Measurements from ENCODE around the gene MALRD1.
"Not testable (repeated sequence)": the region's sequence is repeated elsewhere in the genome, so short reads cannot be mapped to it uniquely, and the experiment has no call there.

The MALRD1 gene

DNA sequence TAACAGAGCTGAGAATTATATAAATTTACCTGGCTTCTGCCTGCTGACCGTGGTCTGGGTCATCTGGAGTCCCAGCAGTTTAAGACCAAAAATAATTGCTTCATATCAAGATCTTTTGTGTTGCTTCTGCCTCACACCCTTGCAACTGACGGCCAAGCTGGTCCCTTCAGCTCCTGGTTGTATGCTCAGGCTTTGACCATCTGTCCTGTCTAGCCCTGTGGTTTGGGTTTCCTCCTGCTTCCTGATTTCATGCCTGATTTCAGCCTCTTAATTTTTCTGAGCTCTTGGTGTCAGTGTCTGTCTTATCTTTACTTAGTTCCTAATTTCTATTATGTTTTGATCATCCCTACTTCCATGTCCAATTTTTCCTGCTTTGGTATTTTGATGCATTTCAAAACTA is 679.8 kb downstream of the MALRD1 start:
- DNase-seq, result no peak

DNA sequence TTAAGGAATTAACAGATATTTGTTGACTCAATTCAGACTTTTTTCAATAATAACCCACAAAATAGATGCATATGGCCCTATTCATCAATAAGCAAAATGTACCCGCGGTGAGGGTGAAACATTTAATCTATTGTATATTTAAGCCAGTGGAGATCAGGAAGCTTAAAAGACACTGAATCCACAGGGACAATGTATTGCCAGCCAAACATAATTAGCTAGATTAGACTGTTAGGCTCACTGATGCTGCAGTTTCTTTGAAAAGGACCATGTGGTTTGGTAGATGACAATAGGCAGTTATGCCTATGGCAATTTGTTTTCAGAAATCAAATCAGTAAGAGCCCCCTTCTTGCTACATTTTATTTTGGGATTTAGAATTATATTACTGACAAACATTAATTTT is 680.4 kb downstream of the MALRD1 start:
- DNase-seq, result no peak

DNA sequence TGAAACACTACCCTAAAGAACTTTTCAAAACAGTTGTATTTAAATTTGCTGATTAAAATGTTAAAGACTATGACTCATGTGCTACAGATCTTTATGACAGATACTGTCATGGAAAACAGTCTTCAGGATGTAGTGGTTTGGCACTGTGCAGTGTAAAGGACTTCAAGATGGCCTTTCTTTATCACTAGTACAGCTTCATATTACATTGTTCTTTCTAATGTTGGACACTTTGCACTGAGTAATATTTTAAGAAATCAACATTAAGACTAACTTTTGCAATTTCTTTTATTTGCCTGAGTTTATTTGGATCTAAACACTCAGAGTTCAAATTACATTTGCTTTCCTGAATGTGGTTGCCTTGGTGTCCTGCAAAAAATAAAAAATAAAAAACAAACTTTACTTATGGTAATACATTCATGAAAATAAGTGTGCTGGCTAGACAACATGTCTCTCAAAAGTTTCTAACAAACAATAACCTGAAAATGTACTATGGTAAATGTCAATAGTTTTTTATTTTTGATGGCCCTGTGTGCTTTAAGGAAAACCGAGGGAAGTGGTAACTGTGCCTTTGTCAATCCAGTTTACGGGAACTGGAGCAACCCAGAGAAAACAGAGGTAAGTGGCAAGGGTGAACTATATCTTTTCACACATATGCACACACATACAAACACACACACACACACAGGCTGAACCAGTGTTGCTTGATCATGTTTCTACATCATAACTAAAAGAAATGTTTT is 681.7 kb downstream of the MALRD1 start:
- no peak for DNase-seq

DNA sequence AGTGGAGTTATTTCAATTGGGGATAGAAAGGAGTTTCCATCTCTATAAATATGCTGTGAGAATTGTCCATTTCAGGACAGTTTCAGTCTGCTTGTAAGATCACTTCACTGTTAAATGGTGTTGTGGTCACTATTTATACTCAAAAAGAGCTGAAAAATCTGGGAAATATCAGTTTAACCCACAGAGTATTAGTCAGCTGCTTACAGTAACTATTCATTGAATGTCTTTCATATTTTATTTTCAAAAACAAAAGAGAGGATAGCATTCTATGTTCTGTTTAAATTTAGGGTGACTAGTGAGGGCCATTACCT is 682.3 kb downstream of the MALRD1 start:
- no peak for DNase-seq

DNA sequence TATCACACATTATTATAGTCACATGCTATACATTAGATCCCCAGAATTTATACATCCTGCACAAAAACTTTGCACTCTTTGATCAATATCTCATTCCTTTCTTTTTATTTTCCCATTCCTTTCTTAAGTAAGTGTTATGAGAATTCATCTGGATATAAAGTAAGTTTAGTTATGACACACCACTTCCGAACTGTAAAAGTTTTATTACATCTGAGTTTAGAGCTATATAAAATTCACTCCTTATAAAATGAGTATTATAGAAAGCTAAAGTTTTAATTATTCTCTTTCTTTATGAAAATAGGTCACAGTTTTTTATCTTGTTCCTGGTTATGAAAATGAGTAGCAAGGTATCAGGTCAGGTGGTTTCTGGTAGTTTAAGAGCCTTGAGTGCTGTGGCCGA is 683.0 kb downstream of the MALRD1 start:
- DNase-seq, result no peak

DNA sequence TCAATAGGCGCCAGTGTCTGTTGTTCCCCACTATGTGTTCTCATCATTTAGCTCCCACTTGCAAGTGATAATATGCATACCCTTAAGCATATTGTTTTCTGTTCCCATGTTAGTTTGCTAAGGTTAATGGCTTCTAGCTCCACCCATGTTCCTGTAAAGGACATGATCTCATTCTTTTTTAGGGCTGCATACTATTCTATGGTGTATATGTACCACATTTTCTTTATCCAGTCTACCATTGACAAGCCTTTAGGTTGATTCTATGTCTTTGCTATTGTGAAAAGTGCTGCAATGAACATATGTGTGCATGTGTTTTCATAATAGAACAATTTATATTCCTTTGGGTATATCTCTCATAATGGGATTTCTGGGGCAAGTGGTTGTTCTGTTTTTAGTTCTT is 689.8 kb downstream of the MALRD1 start:
- DNase-seq, result no peak

DNA sequence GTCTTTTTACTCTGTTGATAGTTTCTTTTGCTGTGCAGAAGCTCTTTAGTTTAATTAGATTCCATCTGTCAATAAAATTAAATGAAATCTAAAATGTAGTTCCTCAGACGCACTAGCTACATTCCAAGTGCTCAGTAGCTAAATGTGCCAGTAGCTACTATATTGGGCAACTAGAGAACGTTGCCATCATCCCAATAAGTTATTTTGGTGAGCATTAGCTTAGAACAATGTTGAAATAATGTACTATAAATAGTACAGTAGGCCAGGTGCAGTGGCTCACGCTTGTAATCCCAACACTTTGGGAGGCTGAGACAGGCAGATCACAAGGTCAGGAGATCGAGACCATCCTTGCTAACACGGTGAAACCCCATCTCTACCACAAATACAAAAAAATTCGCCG is 690.6 kb downstream of the MALRD1 start:
- DNase-seq, result not testable (repeated sequence)

DNA sequence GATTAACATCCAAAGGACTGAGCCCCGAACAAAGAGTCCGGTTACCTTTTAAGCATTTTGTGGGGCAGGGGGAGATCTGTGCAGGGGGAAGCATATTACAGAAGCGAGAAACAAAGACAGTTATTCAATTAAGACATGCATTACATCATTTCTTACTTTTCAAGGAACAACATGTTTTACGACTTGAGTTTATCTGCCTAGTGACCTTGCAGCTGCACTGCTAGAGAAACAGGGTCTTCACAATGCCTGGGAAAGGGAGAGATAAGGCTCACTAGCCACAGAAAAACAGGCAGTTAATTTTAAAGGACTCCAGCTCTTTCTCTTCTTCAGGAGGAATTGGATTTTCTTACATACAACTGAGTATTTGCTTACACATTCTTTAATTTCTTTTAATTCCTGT is 693.5 kb downstream of the MALRD1 start:
- not testable (repeated sequence) for DNase-seq

DNA sequence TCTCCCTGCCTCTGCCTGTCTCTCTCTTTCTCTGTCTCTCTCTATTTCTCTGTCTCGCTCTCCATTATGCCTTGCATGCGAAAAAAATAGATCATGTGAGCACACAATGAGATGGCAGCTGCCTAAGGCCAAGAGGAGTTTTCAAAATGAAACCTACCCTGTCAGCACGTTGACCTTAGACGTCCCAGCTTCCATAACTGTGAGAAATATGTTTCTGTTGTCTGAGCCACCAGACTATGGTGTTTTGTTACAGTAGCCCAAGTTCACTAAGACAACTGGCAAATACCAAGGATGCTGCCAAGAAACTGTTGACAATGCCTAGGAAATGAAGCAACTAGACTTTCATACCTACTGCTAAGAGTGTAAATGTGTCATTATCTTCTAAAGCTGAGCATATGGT is 697.1 kb downstream of the MALRD1 start:
- no peak for DNase-seq

DNA sequence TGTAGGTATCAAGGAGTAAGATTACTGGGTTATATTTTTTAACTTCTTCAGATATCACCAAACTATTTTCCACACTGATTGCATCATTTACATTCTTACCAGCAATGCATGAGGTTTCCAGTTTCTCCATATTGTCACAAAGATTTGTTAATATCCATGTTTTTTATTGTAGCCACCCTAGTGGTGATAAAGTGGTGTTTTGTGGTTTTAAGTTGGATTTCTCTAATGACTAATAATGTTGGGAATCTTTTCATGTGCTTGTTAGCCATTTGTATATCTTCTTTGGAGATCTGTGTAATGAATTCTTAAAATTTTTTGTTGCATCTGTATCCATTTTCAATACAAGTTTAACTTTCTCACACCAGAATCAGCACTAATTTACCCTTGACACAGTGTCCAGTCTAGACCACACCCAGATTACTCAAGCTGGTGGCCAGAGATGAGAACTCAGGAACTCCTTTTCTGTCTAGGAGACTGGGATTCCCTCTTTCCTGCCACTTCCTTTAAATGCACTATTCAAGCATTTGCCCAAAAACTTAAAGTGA is 700.7 kb downstream of the MALRD1 start:
- no peak for DNase-seq

DNA sequence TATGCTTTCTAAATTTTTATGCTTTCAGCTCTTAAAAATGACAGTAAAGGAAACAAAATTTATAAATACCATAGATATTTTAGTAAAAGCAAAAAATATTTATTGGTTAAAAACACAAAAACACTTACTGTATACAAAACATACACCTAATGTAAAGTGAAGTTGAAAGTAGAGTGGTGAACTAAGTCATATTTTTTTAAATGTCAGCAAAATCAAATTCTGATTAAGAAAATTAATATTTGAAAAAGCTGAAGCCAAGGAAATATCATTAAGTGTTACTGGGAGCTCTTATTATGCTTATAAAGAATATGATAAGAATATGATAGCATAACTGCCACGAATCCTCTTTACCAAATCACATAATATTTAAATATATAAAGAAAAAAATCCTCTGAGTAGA is 702.4 kb downstream of the MALRD1 start:
- DNase-seq, result no peak

DNA sequence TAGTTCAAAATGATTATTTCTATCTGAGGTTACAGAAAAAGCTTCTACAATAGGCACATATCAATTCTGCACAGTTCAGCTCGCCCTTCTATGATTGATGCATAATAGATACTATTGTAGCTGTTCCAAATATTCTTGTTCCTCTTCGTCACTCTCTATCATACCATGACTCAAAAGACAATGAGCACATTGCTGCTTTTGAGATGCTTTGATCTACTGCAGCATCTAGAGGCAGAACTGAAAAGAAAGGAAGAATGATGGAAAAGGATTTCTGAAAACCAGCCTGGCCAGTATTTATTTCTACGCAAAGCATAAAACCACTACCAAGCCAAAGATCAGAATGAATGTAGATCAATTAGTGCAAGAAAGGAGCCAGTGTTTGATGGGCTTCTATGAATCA is 708.3 kb downstream of the MALRD1 start:
- no peak for DNase-seq

DNA sequence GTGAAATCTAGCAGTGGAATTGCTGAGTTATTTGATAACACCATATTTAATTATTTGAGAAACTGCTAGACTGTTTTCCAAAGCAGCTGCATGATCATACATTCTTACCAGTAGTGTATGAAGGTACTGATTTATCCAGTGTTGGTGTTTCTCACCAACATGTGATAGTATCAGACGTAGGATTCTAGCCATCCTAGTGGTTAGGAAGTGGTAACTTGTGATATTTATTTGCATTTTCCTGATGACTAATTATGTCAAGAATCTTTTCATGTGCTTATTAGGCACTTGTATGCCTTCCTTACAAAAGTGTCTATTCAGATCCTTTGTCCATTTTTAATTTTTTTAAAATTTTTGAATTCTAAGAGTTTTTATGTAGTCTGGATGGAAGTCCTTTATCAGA is 713.4 kb downstream of the MALRD1 start:
- DNase-seq, result no peak

DNA sequence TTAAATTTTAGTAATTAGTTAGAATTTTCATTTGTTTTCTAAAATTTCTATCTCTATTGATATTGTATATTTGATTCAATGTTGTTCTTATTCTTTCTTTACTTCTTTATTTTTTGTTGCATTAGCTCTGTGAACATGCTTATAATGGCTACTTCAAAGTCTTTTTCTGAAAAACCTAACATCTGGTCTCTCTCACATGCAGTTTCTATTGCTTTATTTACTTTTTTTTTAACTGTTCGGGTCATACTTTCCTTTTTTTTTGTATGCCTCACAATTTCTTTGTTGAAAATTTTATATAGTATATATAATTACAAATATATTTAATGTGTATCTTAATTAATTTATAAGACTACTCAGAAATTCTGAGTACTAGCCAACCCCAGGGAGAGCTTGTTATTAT is 715.5 kb downstream of the MALRD1 start:
- no peak for DNase-seq

DNA sequence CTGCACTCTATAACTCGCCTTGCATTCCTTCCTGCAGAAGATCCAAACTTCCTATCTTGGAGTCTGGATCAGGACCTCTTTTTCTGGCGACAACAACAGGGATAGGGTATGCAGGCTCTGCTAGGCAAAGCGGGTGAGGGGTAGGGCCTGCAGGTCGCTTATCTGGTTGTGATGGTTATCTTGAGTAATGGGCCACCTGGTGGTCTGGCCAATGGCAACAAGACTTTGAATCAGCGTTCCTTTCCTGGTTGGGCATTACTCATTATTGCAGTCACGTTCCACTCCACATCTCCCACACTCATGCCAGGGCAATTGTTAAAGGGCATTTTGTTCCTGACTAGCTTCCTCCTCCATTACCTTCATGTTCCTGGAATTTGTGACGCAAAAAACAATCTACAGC is 719.3 kb downstream of the MALRD1 start:
- DNase-seq, result no peak

DNA sequence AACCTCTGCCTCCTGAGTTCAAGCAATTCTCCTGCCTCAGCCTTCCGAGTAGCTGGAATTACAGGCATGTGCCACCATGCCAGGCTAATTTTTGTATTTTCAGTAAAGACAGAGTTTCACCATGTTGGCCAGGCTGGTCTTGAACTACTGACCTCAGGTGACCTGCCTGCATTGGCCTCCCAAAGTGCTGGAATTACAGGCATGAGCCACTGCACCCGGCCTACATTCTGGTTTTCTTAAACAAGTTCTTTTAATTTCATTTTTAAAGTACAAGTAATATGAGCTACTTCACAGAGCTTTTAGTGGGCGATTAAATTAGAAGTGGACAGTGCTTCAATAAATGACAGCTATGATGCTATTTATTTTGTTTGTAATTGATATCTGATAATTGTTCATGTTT is 721.2 kb downstream of the MALRD1 start:
- DNase-seq, result not testable (repeated sequence)

DNA sequence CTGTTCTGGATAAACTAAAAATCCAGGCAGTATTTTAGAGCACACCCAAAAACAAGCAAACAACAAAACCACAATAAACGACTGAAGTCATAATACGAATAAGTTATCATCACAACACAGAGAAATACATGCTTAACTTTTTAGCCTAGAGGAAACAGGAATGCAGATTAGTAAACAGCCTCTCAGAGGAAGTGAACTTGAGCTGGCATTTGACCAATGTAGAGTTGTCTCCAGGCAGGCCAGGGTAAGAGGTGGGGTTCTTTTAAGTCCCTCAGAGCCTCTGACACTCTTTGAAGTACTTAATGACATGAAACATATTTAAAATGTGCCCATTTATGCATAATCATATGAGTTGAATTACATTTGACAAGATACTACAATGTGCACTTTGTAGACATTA is 724.4 kb downstream of the MALRD1 start:
- DNase-seq, result no peak

DNA sequence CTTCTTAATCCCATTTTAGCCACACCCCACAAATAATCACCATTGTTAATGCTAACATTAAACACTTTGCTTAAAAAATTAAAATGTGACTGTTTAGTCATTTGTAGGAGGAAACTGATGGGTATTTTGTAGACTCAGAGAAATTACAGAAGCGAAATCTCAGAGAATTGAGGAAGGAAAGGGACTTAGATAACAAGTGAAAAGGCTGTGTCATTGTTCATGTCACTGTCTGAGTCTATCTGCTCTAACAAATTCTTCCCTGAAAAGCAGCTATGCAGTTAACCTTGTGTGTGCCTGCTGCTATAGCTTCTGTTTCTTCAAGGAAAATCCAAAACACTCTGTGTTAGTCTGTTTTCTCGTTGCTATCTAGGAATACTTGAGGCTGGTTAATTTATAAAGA is 726.7 kb downstream of the MALRD1 start:
- no peak for DNase-seq

DNA sequence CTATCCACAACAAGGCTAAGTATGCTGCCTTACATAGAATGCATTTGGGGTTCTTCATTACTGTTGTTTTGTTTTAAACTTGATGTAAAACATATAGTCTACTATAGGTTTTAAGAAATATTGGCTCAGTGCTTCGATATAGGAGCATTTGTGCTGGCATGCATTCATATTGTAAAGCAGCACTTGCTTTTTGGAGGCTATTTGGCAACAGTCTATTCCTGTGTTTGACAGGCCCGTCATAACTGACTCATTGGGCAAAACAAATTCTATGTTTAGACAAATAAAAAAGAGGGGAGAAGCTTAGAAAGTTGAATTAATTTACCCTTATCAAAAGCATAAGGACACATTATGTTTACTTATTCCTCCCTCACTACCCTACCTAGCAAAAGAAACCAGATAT is 729.2 kb downstream of the MALRD1 start:
- DNase-seq, result no peak

DNA sequence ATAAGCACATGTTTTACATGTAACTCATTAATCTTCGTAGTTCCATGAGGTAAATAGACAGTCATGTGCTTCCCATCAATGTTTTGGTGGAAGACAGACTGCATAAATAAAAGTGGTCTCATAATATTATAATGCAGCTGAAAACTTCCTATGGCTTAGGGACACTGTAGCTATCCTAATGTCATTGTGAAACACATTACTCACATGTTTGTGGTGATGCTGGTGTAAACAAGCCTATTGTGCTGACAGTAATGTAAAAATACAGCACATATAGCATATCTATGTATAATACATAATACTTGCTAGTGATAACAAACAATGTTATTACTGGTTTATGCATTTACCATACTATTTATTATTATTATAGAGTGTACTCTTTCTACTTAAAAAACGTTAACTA is 730.4 kb downstream of the MALRD1 start:
- no peak for DNase-seq

DNA sequence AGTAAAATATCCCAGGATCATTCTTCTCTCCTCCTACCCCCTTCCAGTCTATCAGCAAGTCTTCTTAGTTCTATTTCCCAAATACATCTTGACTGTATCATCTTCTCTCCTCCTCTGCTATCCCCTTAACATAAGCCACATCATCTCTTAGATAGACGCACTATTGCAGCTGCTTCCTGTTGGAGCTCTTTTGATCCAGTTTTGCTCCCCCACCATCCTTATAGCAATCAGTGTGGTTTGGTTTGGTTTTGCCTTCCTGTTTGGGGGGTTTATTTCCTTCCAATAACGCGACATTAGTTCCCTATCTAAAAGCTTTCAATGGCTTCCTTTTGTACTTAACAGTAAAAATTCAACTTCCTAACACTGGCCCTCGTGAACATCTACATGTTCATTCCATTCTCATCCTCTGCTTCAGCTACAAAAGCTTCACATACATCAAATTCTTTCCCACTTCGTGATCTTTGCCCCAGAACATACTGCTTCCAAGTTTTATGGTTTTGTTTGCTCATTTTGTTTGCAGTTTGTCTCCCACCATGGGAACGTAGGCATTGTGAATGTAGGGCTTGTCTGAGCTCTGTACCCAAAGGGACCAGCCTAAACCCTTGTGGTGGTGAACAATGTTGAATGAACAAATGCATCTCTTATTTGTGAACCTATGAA is 734.0 kb downstream of the MALRD1 start:
- DNase-seq, result no peak

DNA sequence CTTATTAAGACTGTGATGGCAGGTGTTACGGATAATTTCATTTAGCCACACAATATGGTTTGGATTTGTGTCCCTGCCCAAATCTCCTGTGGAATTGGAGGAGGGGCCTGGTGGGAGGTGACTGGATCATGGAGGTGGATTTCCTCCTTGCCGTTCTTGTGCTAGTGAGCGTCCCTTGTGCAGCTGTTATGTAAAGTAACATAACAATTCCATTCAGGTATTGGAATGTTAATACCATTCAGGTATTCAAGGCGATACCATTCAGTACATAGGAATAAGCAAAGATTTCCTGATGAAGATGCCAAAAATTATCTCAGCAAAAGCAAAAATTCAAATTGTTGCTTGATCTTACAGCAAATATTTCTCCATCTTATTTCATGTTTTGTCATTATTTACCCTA is 735.1 kb downstream of the MALRD1 start:
- DNase-seq, result no peak

All from NCI-H1105 (cell line).